Sigmoid colon (tissue), 7 donors: ENCODE data around the gene SPTA1. TPM values are rescaled to one million over a fixed set of nuclear protein-coding genes. Genes with fewer than 3 reads are reported as not detected.

Experiments
- DNase-seq: peaks from one replicate; pipeline ENCODE4 v3.0.0-alpha.2; 2019
- H3K27ac ChIP-seq, 4 donors: fragments of 200-600 bp; sonication (generic); one replicate each; pipeline ENCODE4 v1.5.1; 2016 to 2019; ENCODE audit warnings: mild to moderate bottlenecking in 1 of 4
- H3K27me3 ChIP-seq, 3 donors: fragments of 200-600 bp; sonication (generic); one replicate each; pipeline ENCODE4 v1.5.1; 2019; ENCODE audit warnings: mild to moderate bottlenecking in 1 of 3
- H3K36me3 ChIP-seq, 4 donors: fragments of 200-600 bp; sonication (generic); one replicate each; pipeline ENCODE4 v1.5.1; 2016 to 2019
- H3K4me1 ChIP-seq, 4 donors: fragments of 200-600 bp; sonication (generic); one replicate each; pipeline ENCODE4 v1.5.1; 2017 to 2019
- H3K4me3 ChIP-seq, 4 donors: fragments of 200-600 bp; sonication (generic); one replicate each; pipeline ENCODE4 v1.5.1; 2017 to 2019; ENCODE audit warnings: mild to moderate bottlenecking in 2 of 4, moderate library complexity in 1 of 4
- H3K9me3 ChIP-seq, 4 donors: fragments of 200-600 bp in 3 of 4; sonication (generic) in 3 of 4; one replicate each; pipeline versions ENCODE4 v1.5.1 to v1.6.1; 2013 to 2019
- EP300 ChIP-seq, 4 donors: sonication (generic); formaldehyde crosslinking; IDR thresholded peaks; one replicate each; pipeline ENCODE4 v1.6.1; 2017; ENCODE audit warnings: antibody characterized with exemption in 4 of 4
- POLR2A ChIP-seq, 2 donors: fragments of 450-650 bp; IDR thresholded peaks; one replicate each; pipeline ENCODE4 v1.6.1; 2016; ENCODE audit warnings: antibody characterized with exemption in 2 of 2, mild to moderate bottlenecking in 2 of 2, moderate library complexity in 2 of 2
- POLR2AphosphoS5 ChIP-seq, 4 donors: sonication (generic); formaldehyde crosslinking; IDR thresholded peaks; one replicate each; pipeline ENCODE4 v1.6.1; 2017; ENCODE audit warnings: antibody characterized with exemption in 4 of 4
- WGBS, 2 donors: extraction: QIAGEN DNeasy Blood & Tissue Kit; methylation state at CpG; one replicate each; pipeline ENCODE4 v1.1.7; 2013; 5-methylcytosine and 5-hydroxymethylcytosine counted together
- intact Hi-C: fragments of 100-400 bp; cut with DNase I; formaldehyde crosslinking; loops from one replicate; pipeline ENCODE4 v1.15.1; 2023
- polyA plus RNA-seq, 3 donors: library from polyadenylated mRNA; stranded (reverse); fragments of 200-250 nt; gene quantifications; one replicate each; pipeline ENCODE4 v1.2.3, GENCODE V29; 2013
- total RNA-seq, 4 donors: library from RNA; depleted of rRNA; stranded (reverse); fragments of >200 nt; gene quantifications; one replicate each; pipeline ENCODE4 v1.1.0, GENCODE V29; 2016
- TF ChIP-seq, protein P1 (sequence below), 4 experiments: fragments of 450-650 bp in 3 of 4; fragments of 200-600 bp in 1 of 4; IDR thresholded peaks; one replicate each; pipeline ENCODE4 v1.5.1; 2016 to 2019; ENCODE audit warnings: antibody characterized with exemption in 4 of 4, mild to moderate bottlenecking in 3 of 4, moderate library complexity in 2 of 4
- donor health status: healthy with polysubstance abuse.
- donor health status: Bipolar disorder and iron deficiency.
- donor health status: healthy.

SPTA1 gene
- total and polyA plus RNA-seq, 7 donors: 0.03 to 0.14 TPM; not detected in 5

DNA sequence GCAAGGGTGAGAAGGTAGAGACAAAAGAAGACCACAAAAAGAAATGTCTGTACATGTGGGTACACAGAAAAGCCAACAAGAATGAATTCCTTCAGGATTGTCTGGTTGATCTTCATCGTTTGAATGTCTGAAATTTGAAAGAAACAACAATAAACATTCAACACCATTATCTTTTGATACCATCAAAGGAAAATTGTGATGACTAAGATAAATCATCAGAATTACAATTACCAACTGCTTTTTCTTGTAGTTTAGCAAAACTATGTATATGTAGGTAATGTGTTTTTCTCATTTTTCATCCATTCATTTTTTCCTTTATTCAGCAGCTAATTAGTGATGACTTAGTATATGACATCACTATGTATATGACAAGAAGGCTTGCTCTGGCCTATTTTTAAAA lies 106.8 kb downstream of the SPTA1 start, which contains the start of gene OR10X1:
OR10X1 (minus strand) TSS at position 167 of the 400 bp plus-strand sequence; CDS start at position 167, 0 bp downstream.
- Histone ChIP-seq H3K4me1 (no peaks in the 10 kb centered on the region), H3K9me3 (no peaks in the 10 kb centered on the region), H3K27me3 (no peaks in the 10 kb centered on the region), H3K36me3 (no peaks in the 10 kb centered on the region), H3K27ac (no peak within 1 kb of the TSS), H3K4me3 (no peak within 1 kb of the TSS)
- intact Hi-C loops: no loop called here
- DNase-seq: no peak
- TF ChIP-seq POLR2AphosphoS5 (IDR thresholded peaks at IDR 0.05) (no peak), POLR2A (IDR thresholded peaks at IDR 0.05) (no peak), EP300 (IDR thresholded peaks at IDR 0.05) (no peak)
- TF ChIP-seq, protein P1, sequence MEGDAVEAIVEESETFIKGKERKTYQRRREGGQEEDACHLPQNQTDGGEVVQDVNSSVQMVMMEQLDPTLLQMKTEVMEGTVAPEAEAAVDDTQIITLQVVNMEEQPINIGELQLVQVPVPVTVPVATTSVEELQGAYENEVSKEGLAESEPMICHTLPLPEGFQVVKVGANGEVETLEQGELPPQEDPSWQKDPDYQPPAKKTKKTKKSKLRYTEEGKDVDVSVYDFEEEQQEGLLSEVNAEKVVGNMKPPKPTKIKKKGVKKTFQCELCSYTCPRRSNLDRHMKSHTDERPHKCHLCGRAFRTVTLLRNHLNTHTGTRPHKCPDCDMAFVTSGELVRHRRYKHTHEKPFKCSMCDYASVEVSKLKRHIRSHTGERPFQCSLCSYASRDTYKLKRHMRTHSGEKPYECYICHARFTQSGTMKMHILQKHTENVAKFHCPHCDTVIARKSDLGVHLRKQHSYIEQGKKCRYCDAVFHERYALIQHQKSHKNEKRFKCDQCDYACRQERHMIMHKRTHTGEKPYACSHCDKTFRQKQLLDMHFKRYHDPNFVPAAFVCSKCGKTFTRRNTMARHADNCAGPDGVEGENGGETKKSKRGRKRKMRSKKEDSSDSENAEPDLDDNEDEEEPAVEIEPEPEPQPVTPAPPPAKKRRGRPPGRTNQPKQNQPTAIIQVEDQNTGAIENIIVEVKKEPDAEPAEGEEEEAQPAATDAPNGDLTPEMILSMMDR (IDR thresholded peaks at IDR 0.05): no peak
- 63 to 85% methylated on average over 1 of the region's 1 CpG for WGBS, 2 donors

DNA sequence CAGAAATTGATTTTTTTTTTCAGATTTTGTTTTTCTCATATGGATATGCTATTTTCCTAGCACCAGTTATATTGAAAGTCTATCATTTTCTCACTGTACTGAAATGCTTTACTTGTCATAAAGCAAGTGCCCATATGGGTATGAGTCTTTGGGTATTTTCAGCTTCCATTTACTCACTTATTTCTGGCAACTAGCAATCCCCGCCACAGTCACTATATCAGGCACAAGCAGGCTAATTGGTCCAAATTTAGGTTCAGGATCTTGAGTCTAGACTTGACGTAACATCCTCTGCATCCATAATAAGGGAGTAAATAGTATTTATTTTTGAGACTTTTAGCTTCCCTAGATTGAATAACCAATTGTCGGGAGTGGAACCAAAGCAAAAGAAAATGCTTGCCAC lies 109.0 kb downstream of the SPTA1 start:
- Histone ChIP-seq H3K4me1 (no peaks in the 10 kb centered on the region), H3K9me3 (no peaks in the 10 kb centered on the region), H3K36me3 (no peaks in the 10 kb centered on the region), H3K27ac (no peak overlapping the region), H3K27me3 (no peaks in the 10 kb centered on the region), H3K4me3 (no peak overlapping the region)
- DNase-seq: no peak
- no peak for TF ChIP-seq POLR2A (IDR thresholded peaks at IDR 0.05)
- TF ChIP-seq, protein P1 (IDR thresholded peaks at IDR 0.05): no peak
- intact Hi-C loops: no loop called here
- WGBS, 2 donors: 91 to 92% methylated on average over 3 of the region's 3 CpGs

DNA sequence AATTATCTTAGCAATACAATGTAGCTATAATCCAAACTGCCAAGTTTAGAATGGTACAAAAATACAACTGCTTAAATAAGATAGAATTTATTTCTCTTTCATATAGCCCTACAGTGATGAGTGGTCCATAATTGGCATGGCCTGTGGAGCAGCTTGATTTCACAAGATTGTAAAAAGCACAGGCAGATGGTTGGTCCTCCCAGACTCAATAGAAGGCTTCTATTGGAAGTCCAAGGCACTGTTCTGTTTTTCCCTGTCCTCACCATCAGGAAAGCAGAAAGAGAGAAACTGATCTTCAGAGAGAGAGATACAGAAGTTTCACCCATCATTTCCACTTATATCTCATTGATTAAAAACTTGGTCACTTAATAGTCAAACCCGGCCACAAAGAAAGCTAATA lies 114.3 kb downstream of the SPTA1 start:
- Histone ChIP-seq H3K27me3 (no peaks in the 10 kb centered on the region), H3K4me1 (no peaks in the 10 kb centered on the region), H3K36me3 (no peaks in the 10 kb centered on the region), H3K9me3 (no peaks in the 10 kb centered on the region), H3K27ac (no peak overlapping the region), H3K4me3 (no peak overlapping the region)
- 80 to 85% methylated on average over 1 of the region's 1 CpG for WGBS, 2 donors
- intact Hi-C loops: no loop called here
- TF ChIP-seq POLR2AphosphoS5 (IDR thresholded peaks at IDR 0.05) (no peak), POLR2A (IDR thresholded peaks at IDR 0.05) (no peak), EP300 (IDR thresholded peaks at IDR 0.05) (no peak)
- TF ChIP-seq, protein P1 (IDR thresholded peaks at IDR 0.05): no peak
- no peak for DNase-seq

DNA sequence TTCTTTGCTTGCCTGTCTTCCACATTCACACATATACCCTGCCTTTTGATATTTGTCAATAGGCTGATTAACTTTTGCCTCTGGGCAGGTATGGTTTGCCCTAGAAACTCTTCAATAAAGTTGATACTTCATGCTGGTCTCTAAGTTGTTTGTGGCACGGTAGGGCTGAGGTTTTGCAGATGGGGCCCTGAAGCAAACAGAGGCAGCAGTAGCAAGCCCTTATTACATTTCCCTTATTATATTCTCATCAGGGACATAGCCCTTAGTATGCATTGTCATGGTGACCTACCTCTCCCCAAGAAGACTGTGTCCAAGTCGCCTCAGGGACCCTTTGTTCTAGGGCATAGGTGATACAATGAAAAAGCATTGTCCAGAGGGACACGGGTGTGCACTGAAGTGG lies 116.0 kb downstream of the SPTA1 start, which contains the start of gene OR6P1:
OR6P1 (minus strand) TSS at position 101 of the 400 bp plus-strand sequence. CDS start 6,976 bp downstream, outside the sequence.
- no peak for TF ChIP-seq EP300 (IDR thresholded peaks at IDR 0.05)
- no peaks in the 10 kb centered on the region for H3K27me3 ChIP-seq
- no peaks in the 10 kb centered on the region for H3K9me3 ChIP-seq
- H3K27ac ChIP-seq: no peak within 1 kb of the TSS
- no peaks in the 10 kb centered on the region for H3K4me1 ChIP-seq
- no peaks in the 10 kb centered on the region for H3K36me3 ChIP-seq
- intact Hi-C loops: no loop called here
- 65 to 75% methylated on average over 3 of the region's 3 CpGs for WGBS, 2 donors
- no peak for DNase-seq
- no peak within 1 kb of the TSS for H3K4me3 ChIP-seq

DNA sequence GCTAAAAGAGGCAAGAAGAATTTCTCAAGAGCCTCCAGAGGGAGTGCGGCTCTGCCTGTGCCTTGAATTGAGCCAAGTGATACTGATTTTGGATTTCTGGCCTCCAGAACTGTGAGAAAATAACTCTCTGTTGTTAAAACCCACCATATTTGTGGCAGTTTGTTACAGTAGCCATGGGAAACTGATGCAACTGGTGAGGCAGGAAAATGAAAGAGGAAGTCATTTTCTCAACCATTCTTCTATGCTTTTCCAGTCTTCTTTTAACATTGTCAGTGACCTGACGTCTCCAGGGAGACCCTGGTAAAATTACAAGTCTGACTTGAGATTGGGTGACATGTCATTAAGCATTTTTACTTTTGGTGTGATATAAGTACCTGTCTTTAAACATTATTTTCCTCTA lies 121.9 kb downstream of the SPTA1 start:
- H3K9me3 ChIP-seq: no peaks in the 10 kb centered on the region
- H3K27me3 ChIP-seq: no peaks in the 10 kb centered on the region
- H3K4me1 ChIP-seq: no peaks in the 10 kb centered on the region
- WGBS, 2 donors: 57 to 63% methylated on average over 2 of the region's 2 CpGs
- intact Hi-C loops: no loop called here
- H3K4me3 ChIP-seq: no peak overlapping the region
- no peaks in the 10 kb centered on the region for H3K36me3 ChIP-seq
- no peak for DNase-seq
- TF ChIP-seq POLR2AphosphoS5 (IDR thresholded peaks at IDR 0.05): no peak
- TF ChIP-seq EP300 (IDR thresholded peaks at IDR 0.05): no peak
- H3K27ac ChIP-seq: no peak overlapping the region

DNA sequence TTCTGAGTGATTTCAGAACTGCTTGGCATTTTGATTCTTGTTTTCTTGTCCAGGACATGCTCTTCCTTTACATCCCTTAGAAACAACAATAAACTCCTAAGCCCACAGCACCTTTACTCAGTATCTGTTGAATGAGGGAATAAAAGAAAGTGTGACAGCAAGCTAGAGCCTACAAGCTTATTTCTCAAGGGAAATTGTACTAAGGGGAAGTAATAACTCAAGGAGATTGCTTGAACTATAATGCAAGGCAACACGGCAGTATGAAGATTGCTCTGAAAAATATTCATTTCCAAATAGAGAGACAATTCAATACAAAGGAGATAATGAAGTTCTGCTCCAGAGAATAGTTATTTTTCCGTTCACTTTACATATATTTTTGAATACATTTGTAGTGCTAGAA lies 122.7 kb downstream of the SPTA1 start:
- Histone ChIP-seq H3K4me3 (no peak overlapping the region), H3K27ac (no peak overlapping the region), H3K4me1 (no peaks in the 10 kb centered on the region), H3K36me3 (no peaks in the 10 kb centered on the region), H3K9me3 (no peaks in the 10 kb centered on the region), H3K27me3 (no peaks in the 10 kb centered on the region)
- WGBS, 2 donors: 77 to 78% methylated on average over 2 of the region's 2 CpGs
- TF ChIP-seq, protein P1 (IDR thresholded peaks at IDR 0.05): no peak
- TF ChIP-seq EP300 (IDR thresholded peaks at IDR 0.05) (no peak), POLR2A (IDR thresholded peaks at IDR 0.05) (no peak), POLR2AphosphoS5 (IDR thresholded peaks at IDR 0.05) (no peak)
- DNase-seq: no peak
- intact Hi-C loops: no loop called here
